Activated CD8-positive, alpha-beta memory T cell treated with anti-CD3 and anti-CD28 coated beads for 4 hours (primary cell): ENCODE results near the gene HMGXB3.

ENCODE experiments used
- DNase-seq, 2 donors: peaks; one replicate each; pipeline ENCODE4 v3.0.0-alpha.2; 2020; ENCODE audit warnings: low read depth in 2 of 2

The HMGXB3 gene

DNA sequence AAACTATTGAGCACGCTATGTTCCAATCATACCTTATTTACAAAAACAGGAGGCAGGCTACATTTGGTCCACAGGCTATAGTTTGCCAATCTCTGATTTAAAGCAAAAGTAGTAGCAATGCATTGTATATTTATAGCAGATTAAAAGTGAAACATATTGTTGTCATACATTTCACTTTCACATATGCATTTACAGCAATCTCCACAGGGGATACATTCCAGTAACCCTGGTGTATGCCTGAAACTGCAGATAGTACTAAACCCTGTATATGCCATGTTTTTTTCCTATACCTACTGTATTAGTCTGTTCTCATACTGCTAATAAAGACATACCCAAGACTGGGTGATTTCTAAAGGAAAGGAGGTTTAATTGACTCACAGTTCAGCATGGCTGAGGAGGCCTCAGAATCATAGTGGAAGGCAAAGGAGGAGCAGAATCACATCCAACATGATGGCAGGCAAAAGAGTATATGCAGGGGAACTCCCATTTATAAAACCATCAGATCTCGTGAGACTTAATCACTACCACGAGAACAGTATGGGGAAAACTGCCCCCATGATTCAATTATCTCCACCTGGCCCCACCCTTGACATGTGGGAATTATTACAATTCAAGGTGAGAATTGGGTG lies 91.7 kb downstream of the HMGXB3 start:
- DNase-seq: no peak

GRCh38 chr5:150097152-150097551 lies 96.6 kb downstream of the HMGXB3 start:
- DNase-seq: no peak

GRCh38 chr5:150101023-150101422 lies 100.5 kb downstream of the HMGXB3 start:
- no peak for DNase-seq
